Testis (tissue), 3 donors: ENCODE results near the gene STAU1. TPM values are rescaled to one million over a fixed set of nuclear protein-coding genes. Genes with fewer than 3 reads are reported as not detected.

Source experiments
- DNase-seq: peaks from one replicate; pipeline ENCODE4 v3.0.0-alpha.2; 2019
- H3K27ac ChIP-seq, 2 donors: fragments of 200-600 bp; sonication (generic); one replicate each; pipeline ENCODE4 v1.5.1; 2019
- H3K27me3 ChIP-seq: fragments of 200-600 bp; sonication (generic); one replicate; pipeline ENCODE4 v1.5.1; 2019
- H3K36me3 ChIP-seq: fragments of 200-600 bp; sonication (generic); one replicate; pipeline ENCODE4 v1.5.1; 2017; ENCODE audit warnings: low read depth; ENCODE audit errors: missing control alignments
- H3K4me1 ChIP-seq: fragments of 200-600 bp; sonication (generic); one replicate; pipeline ENCODE4 v1.5.1; 2019
- H3K4me3 ChIP-seq, 2 donors: fragments of 200-600 bp; sonication (generic); one replicate each; pipeline ENCODE4 v1.5.1; 2017 to 2019
- H3K9me3 ChIP-seq: fragments of 200-600 bp; sonication (generic); one replicate; pipeline ENCODE4 v1.5.1; 2017
- POLR2A ChIP-seq: fragments of 450-650 bp; IDR thresholded peaks from one replicate; pipeline ENCODE4 v1.6.1; 2017; ENCODE audit warnings: antibody characterized with exemption, mild to moderate bottlenecking, moderate library complexity
- WGBS, 2 donors: methylation state at CpG; one replicate each; pipeline ENCODE4 v1.1.5; 2018; 5-methylcytosine and 5-hydroxymethylcytosine counted together
- intact Hi-C: fragments of 100-400 bp; cut with DNase I; formaldehyde crosslinking; loops from one replicate; pipeline ENCODE4 v1.15.1; 2023; ENCODE audit warnings: low total_unique reads
- polyA plus RNA-seq: library from polyadenylated mRNA; stranded (reverse); fragments of 350-450 nt; fragmentation: Illumina TruSeq; extraction: RNeasy Lipid Tissue Mini Kit (QIAGEN cat#74804); gene quantifications from one replicate; pipeline ENCODE4 v1.2.3, GENCODE V29; 2014; ENCODE audit warnings: low read depth, low replicate concordance; ENCODE audit not compliant: insufficient read depth
- total RNA-seq, 2 donors: library from RNA; depleted of rRNA; stranded (reverse); fragments of >200 nt; gene quantifications; one replicate each; pipeline ENCODE4 v1.2.3, GENCODE V29; 2016
- TF ChIP-seq, protein P1 (sequence below), 3 experiments: fragments of 450-650 bp in 2 of 3; fragments of 200-600 bp in 1 of 3; sonication (generic) in 1 of 3; IDR thresholded peaks; one replicate each; pipeline ENCODE4 v1.5.1; 2016 to 2019; ENCODE audit warnings: antibody characterized with exemption in 3 of 3, mild to moderate bottlenecking in 2 of 3, moderate library complexity in 1 of 3

STAU1 gene
- total and polyA plus RNA-seq, 3 donors from 2014 or later: 77.3 to 95.4 (median 85.0) TPM

DNA sequence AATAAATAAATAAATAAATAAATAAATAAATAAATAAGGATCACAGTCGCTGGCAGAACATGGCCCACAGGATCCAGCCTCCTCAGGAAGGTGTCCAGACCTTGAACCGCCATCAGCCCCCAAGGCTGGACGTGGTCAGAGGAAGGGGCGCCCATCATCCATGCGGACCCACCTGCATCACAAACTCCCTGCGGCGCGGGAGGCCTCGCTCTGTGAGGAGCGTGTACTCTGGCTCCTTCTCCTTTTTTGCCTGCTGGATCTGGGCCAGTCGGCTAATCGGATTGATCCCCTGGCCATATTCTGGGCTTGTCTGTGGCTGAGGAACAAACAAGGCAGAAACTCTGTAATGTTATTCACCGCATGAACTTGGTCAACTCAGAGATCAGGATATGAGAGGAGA is 65.2 kb downstream of the STAU1 start:
- Histone ChIP-seq H3K27ac (no peak overlapping the region), H3K4me1 (no peaks in the 10 kb centered on the region), H3K36me3 (no peaks in the 10 kb centered on the region), H3K27me3 (no peaks in the 10 kb centered on the region), H3K9me3 (no peaks in the 10 kb centered on the region), H3K4me3 (no peak overlapping the region)
- TF ChIP-seq POLR2A: no peak
- TF ChIP-seq, protein P1, sequence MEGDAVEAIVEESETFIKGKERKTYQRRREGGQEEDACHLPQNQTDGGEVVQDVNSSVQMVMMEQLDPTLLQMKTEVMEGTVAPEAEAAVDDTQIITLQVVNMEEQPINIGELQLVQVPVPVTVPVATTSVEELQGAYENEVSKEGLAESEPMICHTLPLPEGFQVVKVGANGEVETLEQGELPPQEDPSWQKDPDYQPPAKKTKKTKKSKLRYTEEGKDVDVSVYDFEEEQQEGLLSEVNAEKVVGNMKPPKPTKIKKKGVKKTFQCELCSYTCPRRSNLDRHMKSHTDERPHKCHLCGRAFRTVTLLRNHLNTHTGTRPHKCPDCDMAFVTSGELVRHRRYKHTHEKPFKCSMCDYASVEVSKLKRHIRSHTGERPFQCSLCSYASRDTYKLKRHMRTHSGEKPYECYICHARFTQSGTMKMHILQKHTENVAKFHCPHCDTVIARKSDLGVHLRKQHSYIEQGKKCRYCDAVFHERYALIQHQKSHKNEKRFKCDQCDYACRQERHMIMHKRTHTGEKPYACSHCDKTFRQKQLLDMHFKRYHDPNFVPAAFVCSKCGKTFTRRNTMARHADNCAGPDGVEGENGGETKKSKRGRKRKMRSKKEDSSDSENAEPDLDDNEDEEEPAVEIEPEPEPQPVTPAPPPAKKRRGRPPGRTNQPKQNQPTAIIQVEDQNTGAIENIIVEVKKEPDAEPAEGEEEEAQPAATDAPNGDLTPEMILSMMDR (IDR thresholded peaks at IDR 0.05): no peak
- 97 to 99% methylated on average over 12 to 13 of the region's 13 CpGs for WGBS, 2 donors
- no peak for DNase-seq
- intact Hi-C loops: no loop called here

DNA sequence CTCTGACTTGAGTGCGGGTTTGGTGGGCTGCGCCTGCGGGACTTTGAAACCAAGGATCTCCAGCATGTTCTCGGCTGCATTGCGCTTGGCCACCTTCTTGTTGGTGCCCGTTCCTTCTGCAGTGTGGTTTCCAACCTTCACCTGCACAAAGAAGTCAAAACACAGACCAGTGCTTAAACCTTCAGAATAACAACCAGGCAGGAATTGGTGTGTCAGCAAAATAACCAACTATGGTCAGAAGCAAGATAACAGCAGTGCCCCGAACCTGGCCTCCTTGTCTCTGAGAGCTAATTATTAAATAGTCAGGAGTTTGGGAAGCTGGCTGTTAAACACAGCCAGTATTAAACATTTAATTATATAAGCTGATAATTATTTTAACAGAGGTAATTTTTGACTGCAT is 68.1 kb downstream of the STAU1 start:
- intact Hi-C loops: no loop called here
- DNase-seq: no peak
- no peak overlapping the region for H3K27ac ChIP-seq
- no peak overlapping the region for H3K4me3 ChIP-seq
- H3K4me1 ChIP-seq: no peaks in the 10 kb centered on the region
- TF ChIP-seq POLR2A: no peak
- TF ChIP-seq, protein P1 (IDR thresholded peaks at IDR 0.05): no peak
- H3K27me3 ChIP-seq: no peaks in the 10 kb centered on the region
- WGBS, 2 donors: 93% methylated on average over 7 of the region's 7 CpGs
- no peaks in the 10 kb centered on the region for H3K36me3 ChIP-seq
- no peaks in the 10 kb centered on the region for H3K9me3 ChIP-seq

DNA sequence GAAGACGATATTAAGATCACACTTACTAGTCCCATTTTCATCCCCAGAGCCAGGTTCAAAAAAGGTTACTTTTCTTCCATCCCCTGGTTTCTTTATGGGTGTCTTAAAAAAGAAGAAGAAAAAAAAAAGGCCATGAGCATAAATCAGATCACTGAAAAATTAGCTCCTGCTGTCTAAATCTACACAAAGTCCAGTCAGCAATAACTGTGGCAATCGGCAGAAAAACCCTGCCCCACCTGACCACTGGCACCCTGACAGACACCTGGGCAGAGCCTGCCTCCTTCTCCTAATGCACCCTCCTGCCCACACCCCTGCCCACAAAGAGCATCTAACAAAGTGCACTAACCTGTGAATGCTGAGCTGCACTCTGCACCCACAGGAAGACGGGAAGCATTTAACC is 69.8 kb downstream of the STAU1 start:
- no peak for DNase-seq
- WGBS, 2 donors: 86 to 88% methylated on average over 3 of the region's 3 CpGs
- H3K4me1 ChIP-seq: no peaks in the 10 kb centered on the region
- no peaks in the 10 kb centered on the region for H3K27me3 ChIP-seq
- no peak overlapping the region for H3K27ac ChIP-seq
- H3K36me3 ChIP-seq: no peaks in the 10 kb centered on the region
- TF ChIP-seq POLR2A: no peak
- TF ChIP-seq, protein P1 (IDR thresholded peaks at IDR 0.05): no peak
- intact Hi-C loops: no loop called here
- H3K9me3 ChIP-seq: no peaks in the 10 kb centered on the region
- H3K4me3 ChIP-seq: no peak overlapping the region

DNA sequence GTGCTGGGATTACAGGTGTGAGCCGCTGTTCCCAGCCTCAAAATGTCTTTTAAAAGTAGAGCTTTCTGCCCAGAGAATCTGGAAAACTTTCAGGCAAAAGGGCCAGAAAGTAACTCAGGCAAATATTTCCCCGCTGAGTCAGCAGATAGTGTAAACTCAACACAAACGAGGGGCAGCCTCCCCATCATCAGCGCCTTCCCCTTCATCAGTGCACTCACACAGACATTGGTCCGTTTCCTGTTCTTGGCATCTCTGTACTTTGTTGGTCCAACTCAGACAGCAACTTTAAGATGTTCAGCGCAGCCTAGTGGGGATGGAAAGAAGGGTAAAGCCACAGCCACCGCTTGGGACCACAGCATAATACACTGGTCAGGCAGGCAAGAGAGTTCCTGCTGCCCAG is 72.6 kb downstream of the STAU1 start:
- Histone ChIP-seq H3K36me3 (no peaks in the 10 kb centered on the region), H3K4me1 (no peaks in the 10 kb centered on the region), H3K27ac (no peak overlapping the region), H3K9me3 (no peaks in the 10 kb centered on the region), H3K27me3 (no peaks in the 10 kb centered on the region), H3K4me3 (no peak overlapping the region)
- 79 to 82% methylated on average over 7 of the region's 7 CpGs for WGBS, 2 donors
- intact Hi-C loops: no loop called here
- no peak for DNase-seq
- TF ChIP-seq, protein P1 (IDR thresholded peaks at IDR 0.05): no peak
- no peak for TF ChIP-seq POLR2A

DNA sequence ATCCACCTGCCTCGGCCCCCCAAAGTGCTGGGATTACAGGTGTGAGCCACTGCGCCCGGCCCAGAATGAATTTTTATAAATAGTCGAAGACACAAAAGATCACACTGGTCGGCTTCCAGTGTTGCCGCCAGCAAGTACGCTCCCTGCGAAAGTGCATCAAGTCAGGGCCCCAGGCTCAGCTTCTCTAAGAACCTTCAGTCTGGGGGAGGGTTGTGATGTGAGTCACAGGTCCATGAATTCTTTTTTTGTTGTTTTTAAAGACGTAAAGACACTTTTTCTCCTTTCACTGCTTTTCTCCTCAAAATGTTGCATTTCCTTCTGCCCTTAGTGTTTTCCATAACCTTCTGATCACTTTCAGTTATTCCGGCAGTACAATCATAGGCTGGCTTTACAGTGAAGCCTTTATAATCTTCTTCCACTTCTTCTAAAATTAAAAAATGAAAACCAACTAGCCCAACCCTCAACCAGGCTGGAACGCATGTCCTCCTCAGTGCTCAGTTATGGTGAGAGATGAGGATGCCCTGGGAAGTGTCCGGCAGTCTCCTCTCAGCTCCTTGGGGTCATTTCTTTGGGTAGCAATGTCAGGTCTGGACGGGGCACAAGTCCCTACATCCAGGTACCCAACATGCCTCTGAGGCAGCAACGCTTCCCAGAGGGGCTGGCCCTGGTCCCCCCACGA is 75.4 kb downstream of the STAU1 start:
- Histone ChIP-seq H3K9me3 (no peaks in the 10 kb centered on the region), H3K4me1 (no peaks in the 10 kb centered on the region), H3K4me3 (no peak overlapping the region), H3K36me3 (no peaks in the 10 kb centered on the region), H3K27me3 (no peaks in the 10 kb centered on the region), H3K27ac (no peak overlapping the region)
- TF ChIP-seq POLR2A: no peak
- TF ChIP-seq, protein P1 (IDR thresholded peaks at IDR 0.05): no peak
- intact Hi-C loops: no loop called here
- no peak for DNase-seq
- 89 to 93% methylated on average over 13 to 15 of the region's 15 CpGs for WGBS, 2 donors
